HG02610 (cell line): ENCODE measurements around the gene CAMKMT.
A peak's percentile ranks its signal among the peaks of the same experiment; 100 is the strongest.
"Not testable (repeated sequence)": the region's sequence is repeated elsewhere in the genome, so short reads cannot be mapped to it uniquely, and the experiment has no call there.

Source experiments
- ATAC-seq: cut with Tn5 transposase; IDR thresholded peaks from one replicate; pipeline ENCODE4 v1.9.1; 2021; ENCODE audit warnings: mild to moderate bottlenecking, moderate library complexity; ENCODE audit not compliant: unreplicated experiment

Gene CAMKMT

GRCh38 chr2:44495544-44495943 lies 133.8 kb downstream of the CAMKMT start:
- ATAC-seq = no peak

- no peak for ATAC-seq
Observed at GRCh38 chr2:44496130-44496529, 134.4 kb downstream of the CAMKMT start.

- no peak for ATAC-seq
Observed at GRCh38 chr2:44498551-44498950, 136.8 kb downstream of the CAMKMT start.

GRCh38 chr2:44505664-44506063 lies 143.9 kb downstream of the CAMKMT start:
- ATAC-seq = not testable (repeated sequence)

GRCh38 chr2:44510246-44510645 lies 148.5 kb downstream of the CAMKMT start:
- no peak for ATAC-seq

GRCh38 chr2:44515416-44515815 lies 153.7 kb downstream of the CAMKMT start:
- ATAC-seq = no peak

GRCh38 chr2:44519026-44519425 lies 157.3 kb downstream of the CAMKMT start:
- ATAC-seq = no peak

- ATAC-seq = no peak
Observed at GRCh38 chr2:44522846-44523245, 161.1 kb downstream of the CAMKMT start.

GRCh38 chr2:44524347-44524926 lies 162.7 kb downstream of the CAMKMT start:
- ATAC-seq = no peak

GRCh38 chr2:44526352-44526751 lies 164.6 kb downstream of the CAMKMT start:
- ATAC-seq = no peak

- ATAC-seq = no peak
Observed at GRCh38 chr2:44528595-44528994, 166.8 kb downstream of the CAMKMT start.

- ATAC-seq = no peak
Observed at GRCh38 chr2:44529448-44529847, 167.7 kb downstream of the CAMKMT start.

GRCh38 chr2:44531289-44531688 lies 169.5 kb downstream of the CAMKMT start:
- no peak for ATAC-seq

- no peak for ATAC-seq
Observed at GRCh38 chr2:44532031-44532430, 170.3 kb downstream of the CAMKMT start.

GRCh38 chr2:44533508-44533907 lies 171.8 kb downstream of the CAMKMT start:
- ATAC-seq = no peak

GRCh38 chr2:44535376-44535775 lies 173.6 kb downstream of the CAMKMT start:
- no peak for ATAC-seq

- ATAC-seq = no peak
Observed at GRCh38 chr2:44537264-44537663, 175.5 kb downstream of the CAMKMT start.

- no peak for ATAC-seq
Observed at GRCh38 chr2:44542520-44542919, 180.8 kb downstream of the CAMKMT start.

- no peak for ATAC-seq
Observed at GRCh38 chr2:44543773-44544725, 182.3 kb downstream of the CAMKMT start.

- ATAC-seq = no peak
Observed at GRCh38 chr2:44545005-44545404, 183.3 kb downstream of the CAMKMT start.

GRCh38 chr2:44546459-44547127 lies 184.8 kb downstream of the CAMKMT start:
- ATAC-seq = peak; percentile 68

- no peak for ATAC-seq
Observed at GRCh38 chr2:44547718-44548117, 186.0 kb downstream of the CAMKMT start.
